Esophagus squamous epithelium (tissue), 5 donors: Measurements from ENCODE around the gene DEPDC5. TPM values are rescaled to one million over a fixed set of nuclear protein-coding genes. Genes with fewer than 3 reads are reported as not detected.
A peak's percentile ranks its signal among the peaks of the same experiment; 100 is the strongest.

Experiments
- DNase-seq: peaks from one replicate; lab custom pipeline; 2025; lab: John Stamatoyannopoulos, UW
- H3K27ac ChIP-seq, 4 donors: fragments of 200-600 bp; sonication (generic); one replicate each; pipeline ENCODE4 v1.5.1; 2016 to 2019; ENCODE audit warnings: mild to moderate bottlenecking in 1 of 4
- H3K27me3 ChIP-seq, 4 donors: fragments of 200-600 bp; sonication (generic); 1 replicate in 3 of 4; 2 replicates in 1 of 4; pipeline versions ENCODE4 v1.5.1 to v1.6.0; 2017 to 2021; ENCODE audit warnings: antibody characterized with exemption in 1 of 4
- H3K36me3 ChIP-seq, 3 donors: fragments of 200-600 bp; sonication (generic); one replicate each; pipeline ENCODE4 v1.5.1; 2016 to 2019
- H3K4me1 ChIP-seq, 3 donors: fragments of 200-600 bp; sonication (generic); one replicate each; pipeline ENCODE4 v1.5.1; 2017 to 2019
- H3K4me3 ChIP-seq, 4 donors: fragments of 200-600 bp; sonication (generic); 1 replicate in 3 of 4; 2 replicates in 1 of 4; pipeline ENCODE4 v1.5.1; 2016 to 2019; ENCODE audit warnings: mild to moderate bottlenecking in 2 of 4, moderate library complexity in 1 of 4
- H3K9me3 ChIP-seq, 3 donors: fragments of 200-600 bp; sonication (generic); one replicate each; pipeline ENCODE4 v1.5.1; 2016 to 2019
- POLR2A ChIP-seq, 4 donors: fragments of 450-650 bp; IDR thresholded peaks; one replicate each; pipeline ENCODE4 v1.6.1; 2017; ENCODE audit warnings: antibody characterized with exemption in 4 of 4, mild to moderate bottlenecking in 4 of 4, moderate library complexity in 3 of 4
- WGBS, 2 donors: methylation state at CpG; one replicate each; pipeline ENCODE4 v1.1.5; 2018; 5-methylcytosine and 5-hydroxymethylcytosine counted together
- intact Hi-C: fragments of 100-400 bp; cut with DNase I; formaldehyde crosslinking; loops from one replicate; pipeline ENCODE4 v1.15.0; 2022
- total RNA-seq, 4 donors: library from RNA; depleted of rRNA; stranded (reverse); fragments of >200 nt; gene quantifications; one replicate each; pipeline ENCODE4 v1.1.0, GENCODE V29; 2016
- TF ChIP-seq, protein P1 (sequence below), 6 experiments: fragments of 450-650 bp in 4 of 6; fragments of 200-600 bp in 2 of 6; sonication (generic) in 2 of 6; IDR thresholded peaks; one replicate each; pipeline ENCODE4 v1.5.1; 2016 to 2019; ENCODE audit warnings: antibody characterized with exemption in 6 of 6, mild to moderate bottlenecking in 4 of 6, moderate library complexity in 4 of 6
- donor health status: DM: yes; HTN: yes; CAD: no.

Gene DEPDC5
- total RNA-seq, 4 donors from 2014 or later = 9.0 to 22.5 (median 15.0) TPM

DNA sequence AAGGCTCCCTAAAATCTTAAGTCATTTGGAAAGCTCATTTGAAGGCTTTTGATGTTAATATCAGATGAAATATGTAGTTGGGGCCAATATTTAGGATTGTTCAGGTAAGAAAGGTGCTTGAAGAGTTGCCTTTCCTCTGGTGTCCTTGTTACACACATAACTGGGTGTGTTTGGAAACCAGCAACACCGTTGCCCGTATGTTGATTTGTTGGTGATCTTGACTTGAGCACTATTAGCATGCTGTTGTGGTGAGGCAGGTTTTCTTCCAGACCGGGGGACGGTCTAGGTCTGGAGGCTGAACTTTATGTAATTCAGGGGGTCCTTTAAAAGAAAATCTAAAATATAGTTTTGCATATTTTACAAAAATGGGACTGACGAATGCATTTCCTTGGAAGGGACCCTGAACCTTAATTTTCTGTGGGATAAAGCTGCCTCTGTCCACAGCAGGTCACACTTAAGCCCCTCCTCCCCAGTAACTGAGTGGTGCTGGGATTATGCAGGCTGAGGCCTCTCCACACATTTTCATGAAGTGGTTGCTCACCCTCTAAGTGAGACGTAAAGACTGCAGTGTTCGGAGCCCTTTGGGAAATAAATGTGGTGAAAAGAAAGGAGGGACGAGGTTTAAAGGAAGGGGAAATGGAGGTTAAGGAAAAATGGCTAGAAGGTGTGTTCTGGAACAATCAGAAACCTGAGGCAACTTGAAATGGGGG, 192.3 kb downstream of the DEPDC5 start:
- intact Hi-C loops = loop anchor here (10.0 kb wide), 1 partner anchor 271 kb away; no protein-coding TSS in a partner anchor
- H3K36me3 ChIP-seq = peaks cover 0 to 28% (median 0%) of the 10 kb centered on the region in 3 donors
- 37 to 39% methylated on average over 8 of the region's 8 CpGs for WGBS, 2 donors
- DNase-seq = no peak
- peaks cover 30 to 63% (median 33%) of the 10 kb centered on the region in 3 donors for H3K4me1 ChIP-seq
- TF ChIP-seq, protein P1, sequence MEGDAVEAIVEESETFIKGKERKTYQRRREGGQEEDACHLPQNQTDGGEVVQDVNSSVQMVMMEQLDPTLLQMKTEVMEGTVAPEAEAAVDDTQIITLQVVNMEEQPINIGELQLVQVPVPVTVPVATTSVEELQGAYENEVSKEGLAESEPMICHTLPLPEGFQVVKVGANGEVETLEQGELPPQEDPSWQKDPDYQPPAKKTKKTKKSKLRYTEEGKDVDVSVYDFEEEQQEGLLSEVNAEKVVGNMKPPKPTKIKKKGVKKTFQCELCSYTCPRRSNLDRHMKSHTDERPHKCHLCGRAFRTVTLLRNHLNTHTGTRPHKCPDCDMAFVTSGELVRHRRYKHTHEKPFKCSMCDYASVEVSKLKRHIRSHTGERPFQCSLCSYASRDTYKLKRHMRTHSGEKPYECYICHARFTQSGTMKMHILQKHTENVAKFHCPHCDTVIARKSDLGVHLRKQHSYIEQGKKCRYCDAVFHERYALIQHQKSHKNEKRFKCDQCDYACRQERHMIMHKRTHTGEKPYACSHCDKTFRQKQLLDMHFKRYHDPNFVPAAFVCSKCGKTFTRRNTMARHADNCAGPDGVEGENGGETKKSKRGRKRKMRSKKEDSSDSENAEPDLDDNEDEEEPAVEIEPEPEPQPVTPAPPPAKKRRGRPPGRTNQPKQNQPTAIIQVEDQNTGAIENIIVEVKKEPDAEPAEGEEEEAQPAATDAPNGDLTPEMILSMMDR (IDR thresholded peaks at IDR 0.05) = no peak
- no peak for TF ChIP-seq POLR2A (IDR thresholded peaks at IDR 0.05)
- H3K9me3 ChIP-seq = no peaks in the 10 kb centered on the region
- H3K4me3 ChIP-seq = peak overlapping the region; percentile 70 to 97 (median 82)
- peak overlapping the region; percentile 93 to 99 (median 97) for H3K27ac ChIP-seq
- no peaks in the 10 kb centered on the region for H3K27me3 ChIP-seq

DNA sequence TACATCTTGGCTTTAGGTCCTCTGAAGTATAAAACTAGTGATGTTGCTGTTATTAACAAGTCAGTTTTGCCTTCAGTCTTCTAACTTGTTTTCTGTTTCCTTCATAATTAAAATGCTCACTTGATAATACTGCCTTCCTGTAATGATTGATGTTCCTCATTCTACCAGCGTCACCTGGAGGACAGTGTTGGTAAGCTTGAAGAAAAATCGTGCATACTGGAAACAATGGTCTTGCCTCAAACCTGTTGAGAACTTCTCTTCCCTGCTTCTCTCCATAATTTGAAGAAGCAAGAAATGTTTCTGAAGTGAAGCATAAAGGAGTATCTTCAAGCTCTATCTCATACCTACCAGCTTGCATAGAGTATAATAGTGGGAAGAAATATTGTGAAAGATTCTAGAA, 193.5 kb downstream of the DEPDC5 start:
- Histone ChIP-seq H3K27me3 (no peaks in the 10 kb centered on the region), H3K27ac (peak overlapping the region in 3 of 4 donors; percentile 64 to 99 (median 97)), H3K4me3 (peak overlapping the region in 1 of 4 donors; percentile 79), H3K9me3 (no peaks in the 10 kb centered on the region), H3K4me1 (peaks cover 30 to 75% (median 45%) of the 10 kb centered on the region in 3 donors), H3K36me3 (peaks cover 0 to 28% (median 0%) of the 10 kb centered on the region in 3 donors)
- no peak for DNase-seq
- 13 to 18% methylated on average over 2 of the region's 2 CpGs for WGBS, 2 donors
- TF ChIP-seq, protein P1 (IDR thresholded peaks at IDR 0.05) = peak; percentile 32 to 65 (median 48)
- TF ChIP-seq POLR2A (IDR thresholded peaks at IDR 0.05) = no peak
- intact Hi-C loops = loop anchor here (10.0 kb wide), 1 partner anchor 272 kb away; no protein-coding TSS in a partner anchor

DNA sequence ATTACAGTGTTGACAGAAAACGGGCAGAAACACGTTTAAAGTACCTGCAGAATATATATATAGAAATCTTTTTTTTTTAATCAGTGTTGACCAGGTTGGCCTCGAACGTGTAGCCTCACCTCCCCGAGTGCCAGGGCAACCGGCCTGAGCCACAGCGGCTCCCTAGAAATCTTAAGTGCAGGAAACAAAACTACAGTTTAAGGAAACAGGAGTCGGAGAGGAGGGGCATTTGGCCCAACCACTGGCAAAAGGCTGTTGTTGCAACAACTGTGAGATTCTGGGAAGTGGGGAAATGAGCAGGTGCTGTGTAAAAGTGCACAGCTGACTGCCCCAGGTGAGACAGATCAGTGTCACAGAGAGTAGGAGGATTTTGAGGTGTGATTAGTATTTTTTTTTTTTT, 194.2 kb downstream of the DEPDC5 start:
- no peak for DNase-seq
- TF ChIP-seq, protein P1 (IDR thresholded peaks at IDR 0.05) = no peak
- no peak for TF ChIP-seq POLR2A (IDR thresholded peaks at IDR 0.05)
- Histone ChIP-seq H3K9me3 (no peaks in the 10 kb centered on the region), H3K27me3 (no peaks in the 10 kb centered on the region), H3K4me1 (peaks cover 35 to 82% (median 52%) of the 10 kb centered on the region in 3 donors), H3K27ac (no peak overlapping the region), H3K4me3 (no peak overlapping the region), H3K36me3 (peaks cover 0 to 28% (median 0%) of the 10 kb centered on the region in 3 donors)
- 54 to 66% methylated on average over 8 of the region's 8 CpGs for WGBS, 2 donors
- intact Hi-C loops = loop anchor here (10.0 kb wide), 1 partner anchor 273 kb away; no protein-coding TSS in a partner anchor

GRCh38 chr22:31950226-31950625, 196.4 kb downstream of the DEPDC5 start:
- TF ChIP-seq, protein P1 (IDR thresholded peaks at IDR 0.05) = no peak
- TF ChIP-seq POLR2A (IDR thresholded peaks at IDR 0.05) = no peak
- intact Hi-C loops = no loop called here
- Histone ChIP-seq H3K27me3 (no peaks in the 10 kb centered on the region), H3K36me3 (peaks cover 0 to 28% (median 0%) of the 10 kb centered on the region in 3 donors), H3K9me3 (no peaks in the 10 kb centered on the region), H3K27ac (peak overlapping the region in 3 of 4 donors; percentile 74 to 87 (median 80)), H3K4me3 (no peak overlapping the region), H3K4me1 (peaks cover 42 to 90% (median 69%) of the 10 kb centered on the region in 3 donors)
- WGBS, 2 donors = 12 to 20% methylated on average over 4 of the region's 4 CpGs
- no peak for DNase-seq
